GM19035 (cell line): Measurements from ENCODE around the gene TSPY4.
"Not testable (repeated sequence)": the region's sequence is repeated elsewhere in the genome, so short reads cannot be mapped to it uniquely, and the experiment has no call there.

ENCODE experiments used
- ATAC-seq: cut with Tn5 transposase; IDR thresholded peaks from one replicate; pipeline ENCODE4 v1.9.1; 2021; ENCODE audit not compliant: unreplicated experiment

Gene TSPY4

GRCh38 chrY:9337164-9337563, at the start of gene TSPY4:
TSS of gene TSPY4 (plus strand) at chrY:9337464. CDS start at chrY:9337510, 46 bp downstream.
- ATAC-seq: not testable (repeated sequence)

- no peak for ATAC-seq
These were observed 16.3 kb upstream of the TSPY4 start for GRCh38 chrY:9320996-9321395.

- not testable (repeated sequence) for ATAC-seq
These were observed 20.2 kb downstream of the TSPY4 start, which contains the start of gene TSPY8 for GRCh38 chrY:9357497-9357896. TSS of gene TSPY8 (plus strand) at chrY:9357797. CDS start at chrY:9357843, 46 bp downstream.
